B cell (primary cell): ENCODE data around the gene EEPD1. TPM values are rescaled to one million over a fixed set of nuclear protein-coding genes. Genes with fewer than 3 reads are reported as not detected.

ENCODE experiments used
- ATAC-seq: fragments of 200-7000 bp; cut with Tn5 transposase; one replicate; pipeline ENCODE4 v1.10.0; 2021; ENCODE audit warnings: low read depth, mild to moderate bottlenecking, moderate number of reproducible peaks, moderate library complexity
- CTCF ChIA-PET: fragments of 350-600 bp; sonication (Branson Sonifier 250); formaldehyde crosslinking; loops from one replicate; lab custom pipeline; 2021; ENCODE audit warnings: antibody characterized with exemption, inconsistent platforms; lab: Charles Lee
- POLR2A ChIA-PET: fragments of 350-600 bp; sonication (Branson Sonifier 250); formaldehyde crosslinking; loops from one replicate; lab custom pipeline; 2021; ENCODE audit warnings: antibody characterized with exemption; lab: Charles Lee
- DNase-seq: peaks from one replicate; pipeline ENCODE4 v3.0.0; 2013
- H2AFZ ChIP-seq: 2 replicates; pipeline ENCODE4 v1.6.1; 2012; ENCODE audit warnings: mild to moderate bottlenecking, low read depth, low read length; ENCODE audit not compliant: insufficient read depth, poor library complexity, severe bottlenecking
- H3K27ac ChIP-seq, 2 donors: 1 replicate in 1 of 2; 2 replicates in 1 of 2; pipeline ENCODE4 v1.5.1; 2012 to 2013; ENCODE audit warnings: low read length in 2 of 2, mild to moderate bottlenecking in 2 of 2, moderate library complexity in 1 of 2
- H3K27me3 ChIP-seq, 4 experiments: fragments of 200-600 bp in 1 of 4; sonication (generic) in 1 of 4; replicated peaks in 1 of 4; 1 replicate in 2 of 4; 2 replicates in 2 of 4; pipeline versions ENCODE4 v1.6.1 to v1.7.0; 2013 to 2016; ENCODE audit warnings: low read length in 3 of 4, mild to moderate bottlenecking in 2 of 4, mixed read lengths in 1 of 4, moderate library complexity in 1 of 4; ENCODE audit not compliant: insufficient read depth in 4 of 4, control insufficient read depth in 3 of 4; ENCODE audit errors: control extremely low read depth in 1 of 4
- H3K36me3 ChIP-seq, 2 experiments: replicated peaks in 1 of 2; 1 replicate in 1 of 2; 2 replicates in 1 of 2; pipeline versions ENCODE4 v1.6.1 to v1.7.1; 2013; ENCODE audit warnings: low read length in 1 of 2; ENCODE audit not compliant: insufficient read depth in 2 of 2, control insufficient read depth in 1 of 2; ENCODE audit errors: control extremely low read depth in 1 of 2, extremely low read depth in 1 of 2
- H3K4me1 ChIP-seq, 2 donors: fragments of 200-600 bp in 1 of 2; sonication (generic) in 1 of 2; 1 replicate in 1 of 2; 2 replicates in 1 of 2; pipeline versions ENCODE4 v1.5.1 to v1.6.1; 2013 to 2017; ENCODE audit warnings: low read length in 2 of 2; ENCODE audit not compliant: control insufficient read depth in 2 of 2, insufficient read depth in 2 of 2
- H3K4me2 ChIP-seq: replicated peaks from 2 replicates; pipeline ENCODE3; 2012; ENCODE audit warnings: mild to moderate bottlenecking, low read depth, low read length; ENCODE audit not compliant: poor library complexity, severe bottlenecking
- H3K4me3 ChIP-seq, 5 experiments: fragments of 200-600 bp in 1 of 5; sonication (generic) in 1 of 5; 1 replicate in 3 of 5; 2 replicates in 2 of 5; pipeline versions ENCODE4 v1.5.1 to v1.7.0; 2011 to 2016; ENCODE audit warnings: low read length in 4 of 5, mild to moderate bottlenecking in 4 of 5, low read depth in 2 of 5, control low read depth in 1 of 5, moderate library complexity in 1 of 5; ENCODE audit not compliant: insufficient read depth in 1 of 5; ENCODE audit errors: control extremely low read depth in 1 of 5, extremely low read depth in 1 of 5
- H3K79me2 ChIP-seq: fragments of 200-600 bp; sonication (generic); one replicate; pipeline ENCODE4 v1.6.0; 2016; ENCODE audit warnings: low read length; ENCODE audit not compliant: control insufficient read depth, insufficient read depth
- H3K9ac ChIP-seq: fragments of 200-600 bp; sonication (generic); 2 replicates; pipeline ENCODE4 v1.6.1; 2017; ENCODE audit warnings: mild to moderate bottlenecking, low read length, moderate library complexity
- H3K9me3 ChIP-seq, 3 donors: one replicate each; pipeline versions ENCODE4 v1.6.1 to v1.7.1; 2013; ENCODE audit warnings: low read length in 2 of 3; ENCODE audit not compliant: control insufficient read depth in 2 of 3, insufficient read depth in 1 of 3; ENCODE audit errors: control extremely low read depth in 1 of 3
- H4K20me1 ChIP-seq: 2 replicates; pipeline ENCODE4 v1.6.0; 2012; ENCODE audit warnings: mild to moderate bottlenecking, low read length; ENCODE audit not compliant: insufficient read depth, control insufficient read depth, poor library complexity, severe bottlenecking
- H3K27ac Mint-ChIP-seq: one replicate; pipeline ENCODE4 v1.8.0; 2021; ENCODE audit warnings: mixed read lengths
- H3K27me3 Mint-ChIP-seq: one replicate; pipeline ENCODE4 v1.8.0; 2021; ENCODE audit warnings: mixed read lengths
- H3K4me1 Mint-ChIP-seq: one replicate; pipeline ENCODE4 v1.8.0; 2021; ENCODE audit warnings: mixed read lengths
- H3K4me3 Mint-ChIP-seq: one replicate; pipeline ENCODE4 v1.8.0; 2021; ENCODE audit warnings: mixed read lengths
- H3K9me3 Mint-ChIP-seq: one replicate; pipeline ENCODE4 v1.8.0; 2022; ENCODE audit warnings: mixed read lengths; ENCODE audit not compliant: insufficient read depth
- EZH2 ChIP-seq: IDR thresholded peaks from 2 replicates; pipeline ENCODE4 v1.6.1; 2012; ENCODE audit warnings: borderline replicate concordance, low read depth, mild to moderate bottlenecking, moderate library complexity, low read length; ENCODE audit not compliant: insufficient read depth, poor library complexity, severe bottlenecking
- WGBS: methylation state at CpG from one replicate; pipeline ENCODE4 v1.1.5; 2013; ENCODE audit warnings: missing lambda C conversion rate; ENCODE audit not compliant: insufficient coverage; 5-methylcytosine and 5-hydroxymethylcytosine counted together
- intact Hi-C: fragments of 100-400 bp; cut with micrococcal nuclease; formaldehyde crosslinking; loops from one replicate; pipeline ENCODE4 v1.10.0; 2022
- polyA plus RNA-seq: library from polyadenylated mRNA; depleted of rRNA; stranded (reverse); fragments of >200 nt; gene quantifications from 2 replicates; pipeline ENCODE4 v1.2.3, GENCODE V29; 2012
- total RNA-seq, 2 donors: library from RNA; stranded (reverse); fragments of 120-200 nt in 1 of 2; gene quantifications; 1 replicate in 1 of 2; 2 replicates in 1 of 2; pipeline versions ENCODE4 v1.2.3 to v1.2.4, GENCODE V29; 2013 to 2022
- TF ChIP-seq, protein P1 (sequence below): fragments of 200-600 bp; IDR thresholded peaks from one replicate; pipeline ENCODE4 v1.8.0; 2022; ENCODE audit warnings: antibody characterized with exemption, mild to moderate bottlenecking

Gene EEPD1
- total and polyA plus RNA-seq, 2 donors (not counting 1 experiment from before 2014, with no cell fraction given) = 0.49 to 4.1 TPM

DNA sequence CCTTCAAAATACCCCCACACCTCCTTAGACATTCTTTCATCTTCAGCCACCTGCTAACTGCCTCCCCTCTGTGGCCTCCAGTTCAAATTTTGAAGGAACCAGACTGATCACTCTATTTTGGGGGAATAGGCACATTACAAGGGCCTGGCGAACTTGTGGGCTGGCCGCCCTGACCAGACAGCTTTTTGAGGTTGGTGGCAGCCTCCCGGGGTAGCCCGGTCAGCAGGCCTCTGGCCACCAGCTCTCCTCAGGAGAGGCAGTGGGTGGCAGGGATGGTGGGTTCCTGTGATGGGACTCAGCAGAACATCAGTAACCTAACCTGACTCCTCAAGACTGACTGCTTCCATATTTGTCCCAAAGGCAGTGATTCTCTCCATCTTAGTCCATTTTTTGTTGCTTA lies 17.4 kb upstream of the EEPD1 start:
- intact Hi-C loops = no loop called here
- H3K27ac Mint-ChIP-seq = no peak overlapping the region
- no peaks in the 10 kb centered on the region for H3K27me3 ChIP-seq
- ATAC-seq (no peak), DNase-seq (no peak)
- no peak overlapping the region for H3K4me2 ChIP-seq
- POLR2A ChIA-PET = no interaction called here
- no peaks in the 10 kb centered on the region for H4K20me1 ChIP-seq
- H3K9me3 ChIP-seq = no peaks in the 10 kb centered on the region
- H3K9ac ChIP-seq = no peak overlapping the region
- no peaks in the 10 kb centered on the region for H3K4me1 Mint-ChIP-seq
- no peak for TF ChIP-seq EZH2
- TF ChIP-seq, protein P1, sequence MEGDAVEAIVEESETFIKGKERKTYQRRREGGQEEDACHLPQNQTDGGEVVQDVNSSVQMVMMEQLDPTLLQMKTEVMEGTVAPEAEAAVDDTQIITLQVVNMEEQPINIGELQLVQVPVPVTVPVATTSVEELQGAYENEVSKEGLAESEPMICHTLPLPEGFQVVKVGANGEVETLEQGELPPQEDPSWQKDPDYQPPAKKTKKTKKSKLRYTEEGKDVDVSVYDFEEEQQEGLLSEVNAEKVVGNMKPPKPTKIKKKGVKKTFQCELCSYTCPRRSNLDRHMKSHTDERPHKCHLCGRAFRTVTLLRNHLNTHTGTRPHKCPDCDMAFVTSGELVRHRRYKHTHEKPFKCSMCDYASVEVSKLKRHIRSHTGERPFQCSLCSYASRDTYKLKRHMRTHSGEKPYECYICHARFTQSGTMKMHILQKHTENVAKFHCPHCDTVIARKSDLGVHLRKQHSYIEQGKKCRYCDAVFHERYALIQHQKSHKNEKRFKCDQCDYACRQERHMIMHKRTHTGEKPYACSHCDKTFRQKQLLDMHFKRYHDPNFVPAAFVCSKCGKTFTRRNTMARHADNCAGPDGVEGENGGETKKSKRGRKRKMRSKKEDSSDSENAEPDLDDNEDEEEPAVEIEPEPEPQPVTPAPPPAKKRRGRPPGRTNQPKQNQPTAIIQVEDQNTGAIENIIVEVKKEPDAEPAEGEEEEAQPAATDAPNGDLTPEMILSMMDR = no peak
- no peak overlapping the region for H3K4me3 ChIP-seq
- 100% methylated on average over 4 of the region's 4 CpGs for WGBS
- no peak overlapping the region for H2AFZ ChIP-seq
- no peaks in the 10 kb centered on the region for H3K79me2 ChIP-seq
- no peaks in the 10 kb centered on the region for H3K4me1 ChIP-seq
- CTCF ChIA-PET = no interaction called here
- H3K27ac ChIP-seq = no peak overlapping the region
- H3K27me3 Mint-ChIP-seq = peaks cover 24% of the 10 kb centered on the region
- no peaks in the 10 kb centered on the region for H3K36me3 ChIP-seq
- H3K9me3 Mint-ChIP-seq = peaks cover 2% of the 10 kb centered on the region
- H3K4me3 Mint-ChIP-seq = no peak overlapping the region

DNA sequence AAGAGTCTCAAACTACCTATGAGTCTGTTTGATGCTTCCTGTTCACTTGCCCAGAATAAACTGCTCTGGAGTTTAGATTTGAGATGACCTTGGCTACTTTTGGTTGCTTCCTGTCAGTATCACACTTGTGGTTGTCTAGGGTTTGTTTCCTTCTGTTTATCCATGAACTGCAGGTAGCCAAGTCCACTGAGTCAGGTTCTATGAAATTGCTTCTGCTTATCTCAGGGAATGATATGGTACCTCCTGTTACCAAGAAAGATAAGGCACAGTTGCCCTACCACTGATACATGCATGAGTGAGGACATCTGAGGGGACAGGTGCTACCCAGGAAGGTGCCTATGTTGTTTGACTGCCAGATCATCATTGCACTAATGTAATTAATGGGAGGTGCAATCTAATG lies 15.8 kb upstream of the EEPD1 start:
- POLR2A ChIA-PET = no interaction called here
- no peak for DNase-seq
- CTCF ChIA-PET = no interaction called here

More for the DNA sequence above, 15.8 kb upstream of the EEPD1 start:
- no peaks in the 10 kb centered on the region for H3K4me1 Mint-ChIP-seq
- intact Hi-C loops = no loop called here
- H3K27ac ChIP-seq = no peak overlapping the region
- H3K4me1 ChIP-seq = no peaks in the 10 kb centered on the region
- H3K27me3 Mint-ChIP-seq = peaks cover 16% of the 10 kb centered on the region
- no peak overlapping the region for H3K4me3 ChIP-seq
- peaks cover 0 to 3% (median 0%) of the 10 kb centered on the region in 3 donors for H3K9me3 ChIP-seq
- H3K4me3 Mint-ChIP-seq = no peak overlapping the region
- no peaks in the 10 kb centered on the region for H3K27me3 ChIP-seq
- TF ChIP-seq EZH2 = no peak
- TF ChIP-seq, protein P1 = no peak
- ATAC-seq = no peak
- no peaks in the 10 kb centered on the region for H3K79me2 ChIP-seq
- no peak overlapping the region for H3K27ac Mint-ChIP-seq
- H3K9ac ChIP-seq = no peak overlapping the region
- H2AFZ ChIP-seq = no peak overlapping the region
- peaks cover 2% of the 10 kb centered on the region for H3K9me3 Mint-ChIP-seq
- no peaks in the 10 kb centered on the region for H4K20me1 ChIP-seq
- H3K36me3 ChIP-seq = no peaks in the 10 kb centered on the region
- H3K4me2 ChIP-seq = no peak overlapping the region
